ENCODE data around the gene ZP3.
"Not testable (repeated sequence)": the region's sequence is repeated elsewhere in the genome, so short reads cannot be mapped to it uniquely, and the experiment has no call there.

GRCh38 chr7:76482660-76483059 lies 57.9 kb downstream of the ZP3 start:
- not testable (repeated sequence) for TF ChIP-seq CTCF, POLR2A (IDR thresholded peaks at IDR 0.05)
